HepG2 (cell line): ENCODE measurements around the gene ERLEC1. TPM values are rescaled to one million over a fixed set of nuclear protein-coding genes. Genes with fewer than 3 reads are reported as not detected.

Source experiments
- AHR ChIP-seq: IDR thresholded peaks from 2 replicates; pipeline ENCODE4 v1.6.1; 2018; ENCODE audit warnings: missing genetic modification reagents, missing compliant biosample characterization
- ATF5 ChIP-seq: sonication (generic); formaldehyde crosslinking; IDR thresholded peaks from 2 replicates; pipeline ENCODE4 v1.4.0; 2020; ENCODE audit warnings: mild to moderate bottlenecking, low read depth, missing genetic modification reagents
- BORCS8-MEF2B ChIP-seq: sonication (generic); formaldehyde crosslinking; IDR thresholded peaks from 2 replicates; pipeline ENCODE4 v1.8.0; 2022; ENCODE audit warnings: mild to moderate bottlenecking, missing genetic modification reagents
- DNMT1 ChIP-seq: sonication (generic); formaldehyde crosslinking; IDR thresholded peaks from 2 replicates; pipeline ENCODE4 v1.5.1; 2020; ENCODE audit warnings: mild to moderate bottlenecking, missing genetic modification reagents
- ERF ChIP-seq: IDR thresholded peaks from 2 replicates; pipeline ENCODE4 v1.6.1; 2018; ENCODE audit warnings: missing biosample characterization, missing genetic modification reagents
- FOXA3 ChIP-seq: IDR thresholded peaks from 2 replicates; pipeline ENCODE4 v1.6.1; 2016; ENCODE audit warnings: missing genetic modification reagents, missing compliant biosample characterization
- GABPA ChIP-seq, 2 experiments: IDR thresholded peaks; 2 replicates each; pipeline ENCODE4 v1.6.1; 2011 to 2016; ENCODE audit warnings: low read depth in 2 of 2, low read length in 1 of 2, missing biosample characterization in 1 of 2, missing genetic modification characterization in 1 of 2
- KDM2A ChIP-seq: sonication (generic); formaldehyde crosslinking; IDR thresholded peaks from 2 replicates; pipeline ENCODE4 v1.4.0; 2020; ENCODE audit warnings: low read depth, missing genetic modification reagents, borderline replicate concordance
- KDM4B ChIP-seq: sonication (generic); formaldehyde crosslinking; IDR thresholded peaks from 2 replicates; pipeline ENCODE4 v1.4.0; 2020; ENCODE audit warnings: missing genetic modification reagents
- MBD4 ChIP-seq: IDR thresholded peaks from 2 replicates; pipeline ENCODE4 v1.6.1; 2012; ENCODE audit warnings: low read length, inconsistent platforms, borderline replicate concordance
- NPAS2 ChIP-seq: sonication (generic); formaldehyde crosslinking; IDR thresholded peaks from 2 replicates; pipeline ENCODE4 v1.8.0; 2022; ENCODE audit warnings: mild to moderate bottlenecking, missing genetic modification reagents, borderline replicate concordance
- SKI ChIP-seq: fragments of 450-650 bp; IDR thresholded peaks from one replicate; pipeline ENCODE4 v1.6.1; 2018; ENCODE audit warnings: mild to moderate bottlenecking; ENCODE audit not compliant: partially characterized antibody
- SOX13 ChIP-seq, 3 experiments: fragments of 450-650 bp in 1 of 3; sonication (generic) in 1 of 3; formaldehyde crosslinking in 1 of 3; IDR thresholded peaks in 2 of 3; conservative IDR thresholded peaks in 1 of 3; 2 replicates each; pipeline versions ENCODE4 v1.5.0 to v1.6.1; 2016 to 2020; ENCODE audit warnings: antibody characterized with exemption in 1 of 3, mild to moderate bottlenecking in 1 of 3, missing compliant biosample characterization in 1 of 3, missing genetic modification reagents in 1 of 3, moderate library complexity in 1 of 3
- SRSF1 ChIP-seq: fragments of 200-400 bp; formaldehyde crosslinking; optimal IDR thresholded peaks from 2 replicates; pipeline ENCODE3; 2017; ENCODE audit warnings: mild to moderate bottlenecking, low read depth, low read length, moderate library complexity
- TRIM24 ChIP-seq: sonication (generic); formaldehyde crosslinking; IDR thresholded peaks from 2 replicates; pipeline ENCODE4 v1.8.0; 2022; ENCODE audit warnings: mild to moderate bottlenecking, missing genetic modification reagents
- U2AF1 ChIP-seq: fragments of 200-400 bp; formaldehyde crosslinking; optimal IDR thresholded peaks from 2 replicates; pipeline ENCODE3; 2017; ENCODE audit warnings: mild to moderate bottlenecking, low read depth, low read length
- WIZ ChIP-seq: sonication (generic); formaldehyde crosslinking; IDR thresholded peaks from 2 replicates; pipeline ENCODE4 v1.5.1; 2020; ENCODE audit warnings: mild to moderate bottlenecking, missing genetic modification reagents
- ZNF362 ChIP-seq: sonication (generic); formaldehyde crosslinking; IDR thresholded peaks from 2 replicates; pipeline ENCODE4 v1.4.0; 2020; ENCODE audit warnings: missing genetic modification reagents, mild to moderate bottlenecking, borderline replicate concordance
- ZNF513 ChIP-seq: sonication (generic); formaldehyde crosslinking; conservative IDR thresholded peaks from 2 replicates; pipeline ENCODE4 v1.5.0; 2020; ENCODE audit warnings: missing genetic modification reagents
- ZNF556 ChIP-seq: sonication (generic); formaldehyde crosslinking; IDR thresholded peaks from 2 replicates; pipeline ENCODE4 v1.4.0; 2020; ENCODE audit warnings: mild to moderate bottlenecking, missing genetic modification reagents, borderline replicate concordance
- ZNF746 ChIP-seq: sonication (generic); formaldehyde crosslinking; IDR thresholded peaks from 2 replicates; pipeline ENCODE4 v1.8.0; 2022; ENCODE audit warnings: mild to moderate bottlenecking, missing genetic modification reagents
- ZSCAN31 ChIP-seq: sonication (generic); formaldehyde crosslinking; IDR thresholded peaks from 2 replicates; pipeline ENCODE4 v1.5.0; 2020; ENCODE audit warnings: low read depth, mild to moderate bottlenecking, missing genetic modification reagents
- polyA plus RNA-seq, 8 experiments: library from polyadenylated mRNA; depleted of rRNA in 3 of 8; stranded (reverse) in 7 of 8; unstranded in 1 of 8; fragments of >200 nt; fragmentation: Illumina TruSeq in 4 of 8; extraction: Trizol in 4 of 8; gene quantifications; 2 replicates each; pipeline versions ENCODE4 v1.2.1 to v1.2.3, GENCODE V29; 2011 to 2016; ENCODE audit warnings: low read depth in 4 of 8, missing spikeins in 1 of 8, mixed read lengths in 1 of 8; ENCODE audit not compliant: insufficient read depth in 1 of 8
- total RNA-seq, 5 experiments: library from RNA; depleted of rRNA; stranded (reverse); fragments of >200 nt; fragmentation: Illumina TruSeq; extraction: Trizol; gene quantifications; 2 replicates each; pipeline ENCODE4 v1.2.3, GENCODE V29; 2016; ENCODE audit warnings: low read depth in 1 of 5
- TF ChIP-seq, protein P1 (sequence below): sonication (generic); formaldehyde crosslinking; IDR thresholded peaks from 2 replicates; pipeline ENCODE4 v1.4.0; 2020; ENCODE audit warnings: mild to moderate bottlenecking, missing genetic modification reagents
- TF ChIP-seq, protein P2 (sequence below): sonication (generic); formaldehyde crosslinking; IDR thresholded peaks from 2 replicates; pipeline ENCODE4 v1.5.0; 2020; ENCODE audit warnings: missing genetic modification reagents, mild to moderate bottlenecking, borderline replicate concordance

ERLEC1 gene
- total and polyA plus RNA-seq, 2 of the 13 experiments (the other 11 are each of a cell fraction or from before 2014, with no cell fraction given) = 87.3 to 88.4 TPM

- TF ChIP-seq KDM2A (CRISPR knock-in tag) (no peak), NPAS2 (CRISPR knock-in tag) (no peak), ZSCAN31 (CRISPR knock-in tag) (no peak), ZNF513 (CRISPR knock-in tag) (no peak), U2AF1 (no peak), ZNF746 (CRISPR knock-in tag) (no peak), GABPA (IDR thresholded peaks at IDR 0.05; ENCODE audit: low read depth, low read length) (no peak), GABPA (CRISPR knock-in tag; IDR thresholded peaks at IDR 0.05; ENCODE audit: low read depth) (no peak), BORCS8-MEF2B (CRISPR knock-in tag) (no peak), SKI (no peak), WIZ (CRISPR knock-in tag) (no peak), MBD4 (no peak), SOX13 (IDR thresholded peaks at IDR 0.05) (no peak), SOX13 (CRISPR knock-in tag; conservative IDR thresholded peaks at IDR 0.05 in 1 of 2, IDR thresholded peaks at IDR 0.05 in 1 of 2) (no peak), DNMT1 (CRISPR knock-in tag) (no peak), ZNF362 (no peak), SRSF1 (no peak), FOXA3 (CRISPR knock-in tag) (peak; percentile 48), KDM4B (no peak), ZNF556 (CRISPR knock-in tag) (no peak), ERF (CRISPR knock-in tag) (no peak), ATF5 (no peak), TRIM24 (no peak), AHR (CRISPR knock-in tag) (no peak)
- TF ChIP-seq, protein P1, sequence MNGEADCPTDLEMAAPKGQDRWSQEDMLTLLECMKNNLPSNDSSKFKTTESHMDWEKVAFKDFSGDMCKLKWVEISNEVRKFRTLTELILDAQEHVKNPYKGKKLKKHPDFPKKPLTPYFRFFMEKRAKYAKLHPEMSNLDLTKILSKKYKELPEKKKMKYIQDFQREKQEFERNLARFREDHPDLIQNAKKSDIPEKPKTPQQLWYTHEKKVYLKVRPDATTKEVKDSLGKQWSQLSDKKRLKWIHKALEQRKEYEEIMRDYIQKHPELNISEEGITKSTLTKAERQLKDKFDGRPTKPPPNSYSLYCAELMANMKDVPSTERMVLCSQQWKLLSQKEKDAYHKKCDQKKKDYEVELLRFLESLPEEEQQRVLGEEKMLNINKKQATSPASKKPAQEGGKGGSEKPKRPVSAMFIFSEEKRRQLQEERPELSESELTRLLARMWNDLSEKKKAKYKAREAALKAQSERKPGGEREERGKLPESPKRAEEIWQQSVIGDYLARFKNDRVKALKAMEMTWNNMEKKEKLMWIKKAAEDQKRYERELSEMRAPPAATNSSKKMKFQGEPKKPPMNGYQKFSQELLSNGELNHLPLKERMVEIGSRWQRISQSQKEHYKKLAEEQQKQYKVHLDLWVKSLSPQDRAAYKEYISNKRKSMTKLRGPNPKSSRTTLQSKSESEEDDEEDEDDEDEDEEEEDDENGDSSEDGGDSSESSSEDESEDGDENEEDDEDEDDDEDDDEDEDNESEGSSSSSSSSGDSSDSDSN (CRISPR knock-in tag) = no peak
- TF ChIP-seq, protein P2, sequence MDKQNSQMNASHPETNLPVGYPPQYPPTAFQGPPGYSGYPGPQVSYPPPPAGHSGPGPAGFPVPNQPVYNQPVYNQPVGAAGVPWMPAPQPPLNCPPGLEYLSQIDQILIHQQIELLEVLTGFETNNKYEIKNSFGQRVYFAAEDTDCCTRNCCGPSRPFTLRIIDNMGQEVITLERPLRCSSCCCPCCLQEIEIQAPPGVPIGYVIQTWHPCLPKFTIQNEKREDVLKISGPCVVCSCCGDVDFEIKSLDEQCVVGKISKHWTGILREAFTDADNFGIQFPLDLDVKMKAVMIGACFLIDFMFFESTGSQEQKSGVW (CRISPR knock-in tag) = no peak
These were observed 42.6 kb downstream of the ERLEC1 start (continued) for GRCh38 chr2:53829273-53829979.
